Renal pelvis (tissue), 4 donors: ENCODE data around the gene C1orf232. TPM values are rescaled to one million over a fixed set of nuclear protein-coding genes. Genes with fewer than 3 reads are reported as not detected.

Experiments
- DNase-seq: peaks from one replicate; pipeline ENCODE4 v3.0.0-alpha.2; 2013
- polyA plus RNA-seq, 3 donors: library from polyadenylated mRNA; unstranded; fragments of 120-200 nt; gene quantifications; one replicate each; pipeline ENCODE4 v1.2.1, GENCODE V29; 2013; ENCODE audit not compliant: insufficient read length in 3 of 3

The C1orf232 gene
- polyA plus RNA-seq, 3 donors = 0.19 TPM; not detected in 2

DNA sequence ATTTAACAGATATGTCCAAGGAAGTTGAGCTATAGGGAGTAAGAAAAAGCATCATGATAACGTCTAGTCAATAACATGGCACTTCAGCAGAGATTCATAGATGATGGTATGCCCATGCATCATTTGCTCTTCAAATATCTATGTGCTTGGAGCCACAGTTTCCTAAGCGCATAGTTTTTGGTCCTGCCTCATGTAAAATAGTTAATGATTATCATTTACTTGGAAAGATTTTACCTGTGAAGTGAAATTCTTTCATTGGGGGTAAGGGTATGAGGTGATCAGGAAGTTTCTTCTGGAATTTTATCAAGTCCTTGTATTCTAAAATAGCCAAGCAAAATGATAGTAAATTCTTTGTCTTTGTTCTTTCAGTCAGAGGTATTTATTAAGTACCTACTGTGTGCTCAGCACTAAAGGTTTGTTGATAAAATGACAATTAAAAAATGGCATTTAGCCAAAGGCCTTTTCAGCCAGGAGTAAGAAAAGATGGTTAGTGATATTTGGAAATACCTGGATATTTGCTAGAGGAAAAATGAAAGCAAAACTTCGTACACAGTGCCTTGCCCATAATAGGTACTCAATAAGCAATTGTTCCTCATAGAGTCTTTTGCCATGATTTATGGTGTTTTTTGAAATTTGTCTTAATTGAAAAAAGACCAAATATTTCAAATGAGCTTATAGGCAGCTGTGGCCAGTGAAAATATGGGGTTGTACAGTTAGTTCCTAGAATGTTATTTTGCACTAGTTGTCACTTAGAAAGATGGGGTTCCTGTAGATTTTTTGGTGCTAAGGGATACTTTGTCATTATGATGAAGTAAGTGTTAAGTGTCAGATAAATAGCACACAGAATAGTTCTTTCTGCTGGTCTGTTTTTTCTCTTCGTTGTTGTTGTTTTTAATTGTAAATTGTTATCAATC, 44.1 kb downstream of the C1orf232 start:
- DNase-seq = no peak

DNA sequence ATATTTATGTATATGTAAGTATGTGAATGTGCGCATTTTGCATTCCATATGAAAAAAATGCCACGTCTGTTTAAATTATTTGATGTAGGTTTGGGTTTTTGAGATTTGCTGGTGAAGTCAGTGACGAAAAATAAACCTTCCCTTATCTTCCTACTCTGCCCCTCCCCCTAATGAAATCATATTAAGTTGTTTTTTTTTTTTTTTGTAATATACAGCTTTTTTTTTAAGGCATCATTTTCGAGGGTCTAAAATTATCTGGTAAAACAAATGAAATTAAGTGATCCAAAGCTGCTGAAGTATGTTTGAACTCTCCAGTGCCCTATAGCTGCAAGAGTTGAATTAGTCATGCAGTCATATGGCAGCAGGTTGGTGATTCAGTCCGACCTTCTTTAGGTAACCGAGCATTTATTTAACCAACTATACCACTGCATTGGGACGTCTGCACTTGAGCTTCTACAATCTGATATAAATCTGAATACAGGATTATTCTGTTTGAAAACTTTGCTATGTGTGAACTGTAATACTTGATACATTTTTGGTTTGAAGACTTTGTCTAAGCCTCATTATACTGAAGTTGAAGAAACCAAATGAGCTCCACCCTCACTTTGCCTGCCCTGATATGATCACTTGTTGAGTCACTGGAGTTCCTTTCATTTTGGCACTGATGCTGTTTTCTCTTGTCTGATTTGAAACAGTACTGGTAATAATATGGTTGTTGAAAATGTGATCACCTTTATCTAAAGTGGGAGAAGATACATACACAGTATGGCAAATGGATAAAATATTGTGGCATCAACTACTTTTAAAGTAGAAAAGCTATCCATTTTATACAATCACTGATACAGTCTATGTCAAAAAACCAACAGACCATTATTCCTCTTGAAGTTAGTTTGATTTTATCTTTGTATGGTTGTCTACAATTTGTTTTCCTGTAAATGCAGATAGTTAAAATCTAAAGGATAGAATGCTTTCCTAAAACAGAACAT, 45.5 kb downstream of the C1orf232 start:
- DNase-seq = no peak

DNA sequence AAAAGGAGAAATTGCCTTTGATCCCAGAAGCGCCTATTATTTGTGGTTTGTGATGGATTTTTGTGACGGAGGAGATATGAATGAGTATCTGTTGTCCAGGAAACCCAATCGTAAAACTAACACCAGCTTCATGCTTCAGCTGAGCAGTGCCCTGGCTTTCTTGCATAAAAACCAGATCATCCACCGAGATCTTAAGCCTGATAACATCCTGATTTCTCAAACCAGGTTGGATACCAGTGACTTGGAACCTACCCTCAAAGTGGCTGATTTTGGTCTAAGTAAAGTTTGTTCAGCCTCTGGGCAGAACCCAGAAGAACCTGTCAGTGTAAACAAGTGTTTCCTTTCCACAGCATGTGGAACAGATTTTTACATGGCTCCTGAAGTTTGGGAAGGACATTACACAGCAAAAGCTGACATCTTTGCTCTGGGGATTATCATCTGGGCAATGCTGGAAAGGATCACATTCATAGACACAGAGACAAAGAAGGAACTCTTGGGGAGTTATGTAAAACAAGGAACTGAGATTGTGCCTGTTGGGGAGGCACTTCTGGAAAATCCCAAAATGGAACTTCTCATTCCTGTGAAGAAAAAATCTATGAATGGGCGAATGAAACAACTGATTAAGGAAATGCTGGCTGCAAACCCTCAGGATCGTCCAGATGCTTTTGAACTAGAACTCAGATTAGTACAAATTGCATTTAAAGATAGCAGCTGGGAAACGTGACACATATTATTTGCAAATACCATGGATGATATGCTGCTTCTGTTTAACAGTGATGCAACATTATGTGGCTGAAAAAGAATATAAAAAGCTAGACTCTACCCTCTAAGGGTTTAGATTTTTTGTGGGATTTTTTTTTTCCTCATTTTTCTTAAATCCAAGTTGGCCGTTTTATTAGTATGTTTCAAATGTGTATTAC, 46.6 kb downstream of the C1orf232 start:
- no peak for DNase-seq

DNA sequence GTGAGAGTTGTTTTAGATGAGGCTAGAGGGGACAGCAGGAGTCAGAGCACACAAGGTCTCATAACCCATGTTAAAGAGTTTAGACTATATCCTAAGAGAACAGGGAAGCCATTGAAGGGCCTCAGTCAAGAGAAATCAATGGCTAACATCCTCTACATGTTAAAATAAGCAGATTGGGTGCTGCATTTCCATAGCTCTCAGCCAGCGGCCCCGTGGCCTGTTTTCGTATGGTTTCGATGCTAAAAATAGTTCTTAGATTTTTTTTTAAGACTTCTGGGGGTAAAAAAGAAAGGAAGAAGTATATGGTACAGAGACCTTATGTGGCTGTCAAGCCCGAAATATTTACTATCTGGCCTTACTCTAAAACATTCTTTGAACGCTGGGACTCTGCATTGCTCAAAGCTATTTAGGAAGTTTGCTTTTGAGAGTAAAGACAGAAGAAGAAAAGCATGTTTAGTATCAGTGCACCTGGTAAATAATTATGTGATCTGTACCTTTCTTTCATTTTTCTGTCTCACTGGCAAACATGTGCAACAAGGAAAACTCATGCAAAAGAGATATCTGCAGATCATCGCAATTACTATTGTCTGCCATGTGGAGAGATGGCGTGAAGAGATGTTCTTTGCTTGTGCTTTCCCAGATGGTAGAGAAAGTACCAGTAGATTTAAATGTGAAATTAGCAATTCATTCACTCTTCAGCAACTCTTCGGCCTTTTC, 48.7 kb downstream of the C1orf232 start:
- DNase-seq = no peak

DNA sequence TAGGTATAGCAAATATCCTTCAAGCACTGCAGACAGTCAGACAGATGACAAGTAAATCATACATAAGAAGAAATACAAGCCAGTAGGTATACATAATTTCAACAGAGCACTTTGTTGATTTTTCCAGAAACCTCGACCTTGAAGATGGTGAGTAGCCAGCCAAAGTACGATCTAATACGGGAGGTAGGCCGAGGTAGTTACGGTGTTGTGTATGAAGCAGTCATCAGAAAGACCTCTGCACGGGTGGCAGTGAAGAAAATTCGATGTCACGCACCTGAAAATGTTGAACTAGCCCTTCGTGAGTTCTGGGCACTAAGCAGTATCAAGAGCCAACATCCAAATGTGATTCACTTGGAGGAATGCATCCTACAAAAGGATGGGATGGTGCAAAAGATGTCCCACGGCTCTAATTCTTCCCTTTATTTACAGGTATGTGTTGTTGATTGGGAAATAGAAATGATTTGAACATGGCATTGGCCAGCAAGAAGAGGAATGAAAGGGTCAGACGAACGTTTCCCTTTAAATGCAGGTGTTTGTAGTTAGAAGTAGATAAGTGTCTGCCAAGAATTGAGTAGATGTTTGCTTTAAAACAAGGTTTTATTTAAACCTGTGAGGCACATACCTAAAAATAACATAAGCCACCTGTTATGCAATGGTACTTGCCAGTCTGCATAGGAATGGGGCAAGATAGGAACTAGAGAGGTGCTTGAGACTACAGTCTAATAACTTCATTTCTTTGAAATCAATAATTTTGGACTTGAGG, 54.4 kb downstream of the C1orf232 start:
- no peak for DNase-seq

Other genes with a start within 250 kb of the C1orf232 start
- gene PAFAH2, start 170.9 kb downstream of the C1orf232 start, polyA plus RNA-seq = 10 to 100 TPM; 16.5 to 24.0 (median 19.1) TPM
- gene EXTL1, start 147.2 kb downstream of the C1orf232 start, polyA plus RNA-seq = 1 to 10 TPM; 1.6 to 2.1 (median 1.7) TPM
- gene SLC30A2, start 122.8 kb downstream of the C1orf232 start, polyA plus RNA-seq = 1 to 10 TPM; 5.4 to 9.1 (median 5.5) TPM
- under 1 TPM; 0.73 to 1.00 (median 0.99) TPM for gene TRIM63, start 101.3 kb downstream of the C1orf232 start, polyA plus RNA-seq
- 10 to 100 TPM; 16.2 to 17.2 (median 17.1) TPM for gene PDIK1L, start 57.1 kb downstream of the C1orf232 start, polyA plus RNA-seq
- 1 to 10 TPM; 1.2 to 1.7 (median 1.4) TPM for gene FAM110D, start 9.9 kb downstream of the C1orf232 start, polyA plus RNA-seq
- 10 to 100 TPM; 20.8 to 25.7 (median 21.0) TPM for gene ZNF593, start 945 bp upstream of the C1orf232 start, polyA plus RNA-seq
- 1 to 10 TPM; 1.2 to 1.8 (median 1.5) TPM for gene ZNF593OS, start 2.9 kb upstream of the C1orf232 start, polyA plus RNA-seq
- 10 to 100 TPM; 11.9 to 25.6 (median 25.4) TPM for gene CNKSR1, start 8.5 kb upstream of the C1orf232 start, polyA plus RNA-seq
- under 1 TPM in 2 of 3 donors, not detected in 1; 0.14 TPM for gene CATSPER4, start 21.6 kb upstream of the C1orf232 start, polyA plus RNA-seq
- 10 to 100 TPM; 16.2 to 22.5 (median 20.9) TPM for gene CEP85, start 65.2 kb upstream of the C1orf232 start, polyA plus RNA-seq
- gene SH3BGRL3, start 111.1 kb upstream of the C1orf232 start, polyA plus RNA-seq = 100 to 1,000 TPM in 1 of 3 donors, 10 to 100 TPM in 2; 85.2 to 120 (median 92.9) TPM
- gene UBXN11, start 137.7 kb upstream of the C1orf232 start, polyA plus RNA-seq = 10 to 100 TPM; 44.3 to 52.2 (median 51.7) TPM
- 1 to 10 TPM; 3.3 to 6.7 (median 4.7) TPM for gene CD52, start 149.0 kb upstream of the C1orf232 start, polyA plus RNA-seq
- 1 to 10 TPM in 1 of 3 donors, under 1 TPM in 2; 0.61 to 1.6 (median 0.83) TPM for gene CRYBG2, start 185.2 kb upstream of the C1orf232 start, polyA plus RNA-seq
- under 1 TPM in 1 of 3 donors, not detected in 2; 0.14 TPM for gene ZNF683, start 203.8 kb upstream of the C1orf232 start, polyA plus RNA-seq
- under 1 TPM; 0.04 to 0.12 (median 0.09) TPM for gene LIN28A, start 241.9 kb upstream of the C1orf232 start, polyA plus RNA-seq